GF-D8 (cell line): Measurements from ENCODE around the gene FBXL7.

Experiments
- DNase-seq: peaks from one replicate; lab custom pipeline; 2025; lab: John Stamatoyannopoulos, UW

The FBXL7 gene

DNA sequence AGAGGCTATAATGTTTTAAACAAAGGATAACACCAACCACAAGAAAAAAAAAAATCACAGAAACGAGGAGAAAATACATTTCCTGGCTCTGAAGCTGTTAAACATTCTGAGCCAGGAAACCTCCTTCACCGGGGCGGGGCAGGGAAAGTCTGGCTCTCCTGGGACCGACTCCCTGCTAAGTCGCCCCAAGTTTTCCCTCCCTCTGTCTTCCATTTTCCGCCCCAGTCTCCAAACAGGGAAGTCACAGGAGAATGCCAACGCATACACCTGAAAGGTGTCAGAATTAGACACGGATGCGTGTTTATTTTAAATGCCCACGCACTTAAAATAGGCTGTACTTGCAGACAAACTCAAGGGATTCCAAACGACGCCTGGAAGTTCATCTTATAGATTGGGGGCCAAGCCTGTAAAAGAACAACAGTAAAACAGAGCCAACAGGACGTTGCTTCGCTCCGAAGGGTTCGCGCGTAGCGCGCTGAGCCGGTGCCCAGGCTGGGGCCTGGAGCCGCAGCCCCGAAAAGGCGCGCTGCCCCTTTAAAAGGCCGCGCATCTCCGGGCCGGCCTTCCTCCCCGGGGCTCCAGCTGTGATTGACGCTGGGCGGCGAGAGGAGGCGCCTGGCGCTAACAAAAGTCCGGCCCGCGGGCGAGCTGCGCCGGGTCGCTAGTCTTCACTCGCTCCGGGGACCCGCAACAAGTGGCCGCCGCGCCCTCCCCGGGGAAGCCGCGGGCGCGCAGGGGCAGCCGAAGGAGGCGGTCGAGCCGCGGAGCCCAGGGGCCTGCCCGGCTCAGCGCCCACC is at the start of gene FBXL7:
Gene FBXL7, plus strand, starts transcription at position 653 of the 797 bp plus-strand sequence.
- DNase-seq = no peak

DNA sequence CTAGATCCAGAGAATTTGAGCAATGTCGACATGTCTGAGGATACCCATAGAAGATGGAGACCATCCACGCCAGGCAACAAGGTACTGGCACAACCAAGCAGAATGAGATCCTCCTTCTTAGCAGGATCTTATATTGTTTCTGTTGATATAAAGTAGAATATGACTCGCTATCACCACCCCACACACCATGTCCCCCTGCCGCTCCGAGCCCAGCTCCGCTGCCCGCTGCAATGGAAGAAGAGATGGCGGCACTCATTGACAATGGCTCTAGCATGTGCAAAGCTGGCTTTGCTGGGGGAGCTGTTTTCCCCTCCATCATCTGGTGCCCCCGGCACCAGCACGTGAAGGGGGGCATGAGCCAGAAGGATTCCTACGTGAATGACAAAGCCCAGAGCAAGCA is 49.5 kb upstream of the FBXL7 start:
- no peak for DNase-seq

DNA sequence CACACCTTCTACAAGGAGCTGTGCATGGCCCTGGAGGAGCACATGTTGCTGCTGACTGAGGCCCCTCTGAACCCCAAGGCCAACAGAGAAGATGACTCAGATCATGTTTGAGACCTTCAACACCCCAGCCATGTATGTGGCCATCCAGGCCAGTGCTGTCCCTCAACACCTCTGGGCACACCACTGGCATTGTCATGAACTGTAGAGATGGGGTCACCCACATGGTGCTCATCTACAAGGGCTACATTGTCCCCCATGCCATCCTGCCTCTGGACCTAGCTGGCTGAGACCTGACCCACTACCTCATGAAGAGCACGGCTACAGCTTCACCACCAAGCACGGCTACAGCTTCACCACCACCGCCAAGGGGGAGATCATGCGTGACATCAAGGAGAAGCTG is 49.0 kb upstream of the FBXL7 start:
- DNase-seq = no peak

DNA sequence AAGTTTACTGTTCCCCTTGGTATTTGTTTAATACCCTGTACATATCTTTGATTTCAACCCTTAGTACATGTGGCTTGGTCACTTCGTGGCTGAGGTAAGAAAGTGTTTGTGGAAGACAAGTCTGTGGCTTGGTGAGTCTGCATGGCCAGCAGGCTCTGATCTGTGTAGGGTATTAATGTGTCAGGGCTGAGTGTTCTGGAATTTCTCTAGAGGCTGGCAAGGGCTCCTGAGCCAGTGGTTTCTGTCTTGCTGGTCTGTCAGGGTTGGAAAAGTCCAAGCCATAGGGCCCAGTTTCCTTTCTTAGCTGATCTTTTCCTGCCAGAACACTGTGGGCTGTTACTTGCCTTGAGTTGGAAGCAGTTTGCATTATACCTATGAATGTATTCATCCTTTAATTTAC is 48.0 kb upstream of the FBXL7 start:
- no peak for DNase-seq

DNA sequence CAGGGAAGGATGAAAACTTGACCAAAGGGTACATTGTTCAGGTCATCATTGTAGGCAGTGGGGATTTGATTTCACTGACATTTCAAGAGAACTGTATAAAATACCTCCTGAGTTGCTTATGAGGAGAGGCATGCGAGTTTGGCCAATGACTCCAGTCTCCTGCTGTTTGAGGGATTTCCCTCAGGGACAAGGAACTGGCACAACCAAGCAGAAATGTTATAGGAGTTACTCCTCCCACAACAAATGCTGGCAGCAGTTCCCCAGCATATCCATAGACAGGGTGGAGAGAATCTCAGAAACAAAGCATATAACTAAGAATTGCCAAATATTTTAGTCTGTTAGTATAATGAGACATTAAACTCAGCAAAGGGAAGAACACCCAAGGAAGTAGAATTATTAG is 47.2 kb upstream of the FBXL7 start:
- no peak for DNase-seq

DNA sequence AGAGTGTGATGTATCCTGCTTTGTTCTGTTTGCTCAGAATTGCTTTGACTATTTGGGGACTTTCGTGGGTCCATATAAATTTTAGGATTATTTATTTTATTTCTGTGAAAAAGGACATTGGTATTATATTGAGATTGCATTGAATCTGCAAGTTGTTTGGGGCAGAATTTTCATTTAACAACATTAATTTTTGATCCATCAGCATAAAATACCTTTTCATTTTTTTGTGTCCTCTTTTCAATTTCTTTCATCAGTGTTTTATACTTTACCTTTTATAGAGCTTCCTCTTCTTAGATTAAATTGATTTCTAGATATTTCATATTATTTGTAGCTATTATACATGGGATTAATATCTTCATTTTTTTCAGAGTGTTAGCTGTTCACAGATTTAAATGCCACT is 40.8 kb upstream of the FBXL7 start:
- no peak for DNase-seq

DNA sequence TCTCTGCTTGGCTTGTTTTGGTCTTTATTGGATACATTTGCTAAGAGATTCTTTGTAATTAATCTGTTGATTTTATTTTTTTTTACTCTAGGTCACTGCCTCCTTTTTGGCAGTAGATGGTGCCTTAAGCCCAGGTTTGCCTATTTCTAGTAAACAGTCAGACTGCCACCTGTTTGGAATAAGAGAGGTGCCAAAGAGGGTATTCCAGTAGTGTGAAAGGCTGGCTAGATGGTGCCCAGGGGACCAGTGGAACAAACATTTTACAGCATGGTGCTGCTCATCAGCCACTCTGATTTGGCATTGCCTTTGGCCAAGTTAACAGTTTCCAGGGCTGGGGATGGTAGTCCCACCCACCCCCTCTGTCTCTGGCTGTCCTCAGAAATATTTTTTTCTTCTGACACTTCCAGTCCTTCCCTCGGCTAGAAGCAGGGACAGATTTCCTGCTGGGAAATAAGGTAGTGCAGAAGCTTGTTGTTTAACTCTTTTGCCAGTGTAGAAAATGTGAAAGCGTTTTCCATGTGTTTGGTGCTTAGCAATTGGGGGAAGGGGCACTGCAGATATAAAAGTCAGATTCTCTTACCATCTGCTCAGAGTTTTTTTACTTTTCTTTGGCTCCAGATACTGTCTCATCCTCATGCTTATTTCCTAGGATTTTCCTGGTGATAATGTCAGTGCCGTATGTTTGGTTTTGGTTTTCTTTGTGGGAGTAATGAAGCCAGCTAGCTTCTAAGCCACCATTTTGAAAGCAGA is 36.6 kb upstream of the FBXL7 start:
- DNase-seq = no peak

DNA sequence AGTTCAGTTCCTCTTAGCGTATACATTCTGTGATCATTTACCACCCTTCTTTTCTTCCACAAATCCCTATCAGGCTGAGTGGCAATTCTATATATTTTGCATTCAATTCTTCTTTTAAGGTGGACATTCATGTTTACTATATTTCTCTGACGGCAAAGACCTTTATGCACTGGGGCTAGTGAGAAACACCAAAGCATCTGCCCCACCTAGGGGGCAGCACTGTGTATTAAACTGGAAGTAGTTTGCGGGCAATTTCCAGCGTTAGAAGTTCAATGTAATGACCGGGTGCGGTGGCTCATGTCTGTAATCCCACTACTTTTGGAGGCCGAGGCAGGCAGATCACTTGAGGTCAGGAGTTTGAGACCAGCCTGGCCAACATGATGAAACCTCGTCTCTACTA is 27.9 kb upstream of the FBXL7 start:
- no peak for DNase-seq

DNA sequence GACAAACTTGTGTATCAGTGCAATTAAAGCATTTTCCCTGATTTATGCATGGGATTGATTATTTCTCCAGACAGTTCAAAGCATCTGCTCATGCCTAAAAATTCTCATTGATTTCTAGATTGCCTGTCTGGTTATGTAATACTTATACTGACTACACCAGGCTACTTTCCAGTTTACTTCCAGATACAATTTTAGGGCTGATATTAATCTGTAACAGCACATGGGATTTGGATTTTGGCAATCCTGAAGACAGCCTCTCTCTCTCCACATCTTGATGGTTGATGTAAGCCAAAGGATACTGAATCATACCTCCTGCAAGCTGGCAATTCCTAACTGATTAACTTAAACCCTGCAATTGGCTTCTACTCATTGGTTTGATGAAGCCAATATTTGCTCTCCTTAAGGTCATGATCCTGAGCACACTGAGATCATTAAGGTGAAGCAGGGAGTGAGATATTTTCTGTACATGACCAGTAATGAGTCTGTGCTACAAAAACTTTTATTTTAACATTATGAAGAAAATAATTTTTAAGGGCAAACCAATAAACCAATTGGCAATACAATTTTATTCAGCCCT is 25.7 kb upstream of the FBXL7 start:
- no peak for DNase-seq

DNA sequence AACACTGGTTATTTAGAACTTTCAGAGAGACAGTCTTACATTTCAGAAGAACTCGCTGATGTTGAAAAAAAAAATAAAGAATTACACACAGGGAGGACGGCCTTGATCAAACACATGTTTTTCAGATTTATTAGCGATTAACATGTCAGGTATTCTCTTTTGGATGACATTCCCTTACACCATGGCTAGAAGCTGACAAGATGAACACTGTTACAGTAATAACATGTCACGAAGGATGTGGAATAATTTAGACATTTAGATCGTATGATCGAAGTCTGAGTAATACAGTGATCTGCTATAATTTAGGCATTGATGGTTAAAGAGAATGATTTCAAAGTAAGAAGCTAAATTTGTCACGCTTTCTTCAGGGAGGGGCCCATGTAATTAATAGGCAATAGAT is 24.6 kb upstream of the FBXL7 start:
- no peak for DNase-seq

DNA sequence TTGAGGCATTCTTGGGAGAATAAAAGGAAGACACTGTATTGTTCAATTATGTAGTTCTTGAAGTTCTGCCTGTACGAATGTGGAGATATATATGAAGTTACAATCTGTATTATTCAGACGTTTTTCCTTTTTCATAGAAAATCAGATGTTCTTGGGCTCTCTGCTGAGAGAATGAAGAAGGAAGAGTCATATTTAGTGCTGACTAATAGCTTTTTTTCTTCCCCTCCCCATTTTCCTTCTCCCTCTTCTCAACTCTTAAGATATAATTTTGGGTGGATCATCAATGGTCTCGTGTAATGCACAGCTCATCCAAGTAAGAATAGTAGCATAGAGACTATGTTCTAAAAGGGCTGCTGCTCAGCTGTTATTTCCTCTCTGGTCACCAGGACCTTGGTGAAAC is 23.0 kb upstream of the FBXL7 start:
- DNase-seq = no peak

DNA sequence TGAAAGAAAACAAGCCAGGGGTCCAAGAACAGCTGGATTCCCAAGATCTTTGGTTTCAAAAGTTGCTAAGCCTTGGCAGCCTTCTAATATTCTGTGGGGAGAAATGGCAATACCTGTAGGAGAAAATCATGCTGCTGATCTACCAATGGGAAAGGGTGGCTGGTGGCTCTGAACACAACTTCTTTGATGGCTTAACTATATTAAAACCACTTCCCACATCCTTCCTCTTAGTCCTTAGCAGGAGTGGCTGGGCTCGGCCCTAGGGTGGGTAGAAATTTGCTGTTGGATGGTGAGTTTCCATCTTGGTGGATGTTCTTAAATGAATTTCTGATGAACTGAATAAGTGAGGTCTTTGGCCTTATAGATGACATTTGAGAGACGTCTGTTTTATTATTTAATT is 19.5 kb upstream of the FBXL7 start:
- no peak for DNase-seq

DNA sequence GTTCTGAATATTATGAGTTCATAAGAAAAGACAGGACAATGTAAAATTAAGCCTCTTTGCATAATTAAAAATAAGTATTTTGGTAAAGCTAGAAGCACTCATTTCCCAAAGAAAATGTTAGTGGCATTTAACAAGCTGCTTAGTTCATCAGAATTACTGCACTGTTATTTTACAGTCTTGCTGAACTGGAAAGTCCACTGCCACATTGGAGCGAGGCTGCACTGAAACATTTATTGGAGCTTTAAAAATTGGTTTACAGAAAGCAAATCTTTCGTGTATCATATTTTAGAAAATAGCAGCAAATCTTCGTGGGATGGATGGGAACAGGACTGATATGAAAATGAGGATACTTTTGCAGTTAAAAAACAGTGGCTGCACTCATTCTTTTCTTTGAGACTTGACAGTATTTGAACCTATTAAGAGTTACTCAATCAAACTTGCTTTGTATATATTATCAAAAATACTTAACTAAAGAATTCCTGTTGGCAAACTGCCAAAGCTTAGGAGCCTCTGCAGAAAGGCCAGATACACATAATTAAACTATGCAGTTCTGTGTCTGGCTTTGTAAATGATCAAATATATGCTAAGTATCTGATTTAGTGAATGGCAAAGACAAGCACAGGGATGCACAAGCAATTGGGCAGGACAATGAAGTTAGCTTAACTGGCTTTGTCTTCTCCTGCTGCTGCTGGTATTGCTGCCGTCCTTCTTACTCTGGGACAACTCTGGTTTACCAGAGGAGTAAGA is 16.5 kb upstream of the FBXL7 start:
- DNase-seq = no peak

DNA sequence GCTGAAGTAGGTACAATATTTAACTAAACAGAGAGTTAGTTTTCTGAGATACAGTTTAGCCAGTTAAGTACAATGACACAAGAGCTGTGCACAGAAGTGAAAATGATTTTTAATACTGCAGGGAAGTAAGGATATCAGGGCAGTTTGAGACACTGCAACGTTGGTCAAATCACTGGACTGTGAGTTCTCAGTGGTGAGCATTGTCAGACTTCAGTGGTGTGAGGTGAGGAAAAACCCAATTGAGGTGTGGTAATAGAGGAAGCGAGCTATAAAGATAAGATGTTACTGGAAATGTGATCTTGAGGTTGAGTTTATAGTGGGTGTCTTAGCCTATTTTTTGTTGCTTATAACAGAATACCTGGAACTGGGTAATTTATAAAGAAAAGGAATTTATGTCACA is 12.8 kb upstream of the FBXL7 start:
- DNase-seq = no peak

DNA sequence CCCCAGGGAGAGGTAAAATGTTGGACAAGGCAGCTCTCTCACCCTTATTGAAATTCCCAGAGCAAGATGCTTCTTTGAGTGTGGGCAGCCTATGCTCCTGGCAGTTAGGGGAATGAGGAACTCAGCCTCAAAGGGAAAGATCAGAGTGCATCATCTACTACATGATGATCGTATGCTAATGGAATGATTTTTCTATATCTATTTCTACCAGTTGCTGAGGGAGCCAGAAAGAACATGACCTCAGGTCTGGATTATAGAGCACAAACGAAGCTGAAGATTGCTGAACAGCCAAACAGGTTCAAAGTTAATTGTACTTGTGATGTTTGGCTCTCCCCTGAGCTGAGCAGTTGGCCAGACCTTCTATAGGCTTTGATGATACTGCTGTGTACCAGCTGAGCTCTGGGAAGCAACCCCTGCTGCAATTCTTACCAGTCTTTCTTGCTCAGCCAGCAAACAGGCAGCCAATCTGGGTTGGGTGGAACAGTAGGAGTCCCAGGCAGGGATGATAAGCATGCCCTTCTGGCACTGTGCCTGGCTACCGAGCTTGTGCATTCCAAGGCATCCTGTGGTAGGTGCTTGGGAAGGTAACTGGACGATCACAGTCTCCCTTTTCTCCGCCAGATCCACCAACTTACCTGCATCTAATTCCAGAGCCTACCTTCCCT is 10.3 kb upstream of the FBXL7 start:
- no peak for DNase-seq

DNA sequence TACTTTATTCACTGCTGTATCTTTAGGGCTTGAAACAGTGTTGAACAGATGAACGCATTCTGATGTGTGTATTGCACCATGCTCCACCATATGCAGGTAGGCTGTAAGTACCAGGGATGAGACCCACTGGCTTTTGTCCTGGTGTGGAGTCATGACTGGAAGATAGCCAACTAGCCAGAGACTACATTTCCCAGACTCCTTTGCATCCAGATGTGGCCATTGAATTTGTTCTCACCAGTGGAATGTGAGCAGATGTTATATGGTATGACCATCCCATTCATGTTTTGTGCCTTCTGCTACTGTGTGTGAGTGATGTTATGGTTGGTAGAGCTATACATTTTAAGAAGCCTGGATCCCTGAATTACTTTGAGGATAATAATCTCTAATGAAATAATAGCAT is 7.4 kb upstream of the FBXL7 start:
- no peak for DNase-seq

DNA sequence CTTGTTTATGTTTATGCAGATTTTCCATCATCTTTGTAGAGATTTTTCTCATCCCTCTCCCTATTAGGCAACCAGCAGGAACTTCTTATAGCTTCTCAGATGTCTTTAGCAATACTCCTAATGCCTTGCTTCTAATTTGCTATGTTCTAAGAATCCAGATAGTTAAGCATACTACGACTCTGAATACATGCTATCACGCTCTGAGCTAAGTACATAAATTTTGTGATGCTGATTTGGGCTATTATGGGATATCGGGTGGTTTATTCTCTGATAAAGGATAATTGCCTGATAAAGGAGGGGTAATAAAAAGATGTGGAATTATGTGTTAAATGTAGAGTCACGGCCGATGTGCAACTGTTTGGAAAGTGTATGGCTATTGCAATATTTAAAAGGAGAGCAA is 6.5 kb upstream of the FBXL7 start:
- DNase-seq = no peak

DNA sequence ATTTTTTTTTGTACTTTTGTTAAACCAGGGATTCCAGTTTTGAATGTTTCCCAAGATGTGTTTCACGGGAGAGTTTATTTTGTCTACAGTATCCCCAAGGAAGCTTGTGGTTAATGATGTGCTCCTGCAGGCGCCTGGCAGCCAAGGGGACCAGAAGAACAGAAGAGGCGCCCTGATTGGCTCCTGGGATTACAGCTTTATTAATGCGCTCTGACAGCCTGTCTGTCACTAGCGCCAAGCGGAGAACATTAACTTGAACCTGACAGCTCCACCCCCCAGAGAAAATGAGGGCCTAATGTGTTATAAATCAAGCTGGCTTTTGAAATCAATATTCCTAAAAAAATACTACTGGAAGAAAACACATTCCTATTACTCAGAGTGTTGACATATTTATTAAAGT is 5.0 kb upstream of the FBXL7 start:
- no peak for DNase-seq

DNA sequence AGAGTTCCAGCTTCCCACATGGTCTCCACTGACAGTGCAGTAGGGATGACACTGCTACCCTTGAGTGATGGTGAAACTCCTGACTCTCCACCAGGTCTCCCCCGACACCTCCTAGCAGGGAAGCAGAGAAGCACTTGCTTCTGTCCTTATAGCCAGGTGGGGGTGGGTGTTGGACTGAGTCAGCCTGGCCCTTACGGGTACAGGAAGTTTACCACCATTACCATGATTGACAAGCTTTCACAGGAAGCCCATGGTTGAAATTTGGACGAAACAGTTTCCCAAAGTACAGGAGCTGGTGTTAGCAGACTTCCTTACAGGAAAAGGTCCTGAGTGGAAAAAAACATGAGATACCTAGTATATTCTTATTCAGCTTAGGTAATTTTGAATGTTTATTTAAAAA is 3.1 kb upstream of the FBXL7 start:
- DNase-seq = no peak

DNA sequence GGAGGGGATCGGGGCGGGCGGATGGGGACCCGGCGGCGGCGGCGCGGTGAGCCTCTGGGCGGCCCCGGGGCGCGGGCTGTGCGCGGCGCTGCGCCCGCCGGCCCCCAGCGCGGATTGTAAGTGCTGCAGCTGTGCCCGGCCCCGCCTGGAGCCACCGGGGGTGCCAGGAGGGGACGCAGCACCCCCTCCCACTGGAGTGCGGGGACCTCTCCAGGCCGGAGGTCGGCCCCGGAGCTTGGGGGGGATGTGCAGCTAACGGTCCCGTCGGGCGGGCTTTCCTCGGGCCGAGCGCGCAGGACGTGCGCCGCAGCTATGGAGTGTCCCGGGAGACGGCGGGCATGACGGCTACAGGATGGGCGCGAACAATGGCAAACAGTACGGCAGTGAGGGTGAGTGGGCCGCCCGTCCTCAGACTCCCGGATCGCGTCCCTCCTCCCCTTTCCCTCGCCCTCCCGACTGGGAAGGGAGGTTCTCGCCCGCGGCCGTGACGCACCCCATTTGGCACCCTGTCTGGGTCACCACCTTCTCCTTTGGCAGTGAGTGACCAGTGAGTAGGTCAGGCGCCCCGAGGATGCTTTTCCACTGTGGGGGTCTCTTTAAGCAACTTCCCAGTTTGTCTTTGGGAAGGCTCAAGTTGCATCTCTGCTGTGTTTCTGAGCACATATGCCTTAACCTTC is 483 bp downstream of the FBXL7 start:
- no peak for DNase-seq

DNA sequence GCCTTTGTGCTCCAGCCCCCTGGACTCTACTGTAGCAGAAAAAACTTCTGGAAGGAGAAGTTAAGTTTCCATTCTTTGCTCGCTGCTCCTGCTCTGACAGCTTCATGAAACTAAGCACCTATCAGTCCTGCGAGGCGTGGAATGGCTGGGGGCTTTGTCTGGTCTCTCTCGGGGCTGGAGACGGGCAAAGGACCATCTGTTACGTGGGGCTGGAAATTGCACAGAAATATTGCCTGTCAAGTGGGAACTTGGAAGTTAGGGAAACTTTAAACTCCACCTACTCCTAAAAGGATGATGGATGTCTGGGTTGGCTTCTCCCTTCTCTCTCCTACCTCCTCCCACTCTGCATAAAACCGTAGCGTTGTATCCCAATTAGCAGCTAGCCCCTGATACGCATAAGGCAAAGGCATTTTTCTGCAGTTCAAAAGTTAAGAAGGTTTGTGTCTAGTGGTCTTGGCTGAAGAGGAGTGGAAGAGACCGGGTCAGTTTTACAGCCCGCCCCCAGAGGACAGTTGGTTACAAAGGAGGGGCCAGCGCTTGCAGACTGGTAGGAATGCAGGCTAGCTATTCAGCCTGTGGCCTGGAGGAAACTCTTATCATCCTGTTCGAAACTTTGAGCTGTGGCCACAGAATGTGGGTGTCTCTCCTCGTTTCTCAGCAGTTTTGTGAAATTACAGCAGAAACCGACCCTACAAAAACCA is 1.3 kb downstream of the FBXL7 start:
- no peak for DNase-seq
